GM13976 (cell line): ENCODE results near the gene BHLHA15.

Source experiments
- DNase-seq: peaks from one replicate; pipeline ENCODE4 v3.0.0; 2012; ENCODE audit warnings: low spot score
- in situ Hi-C: fragments of 300-500 bp; cut with MboI; formaldehyde crosslinking; loops from one replicate; pipeline ENCODE4 v1.12.0; 2022; ENCODE audit warnings: low sequenced_read_pairs, mixed read lengths, inconsistent platforms; ENCODE audit not compliant: unreplicated experiment
- TF ChIP-seq, protein P1 (sequence below): IDR thresholded peaks from 2 replicates; pipeline ENCODE4 v1.5.1; 2012; ENCODE audit warnings: borderline replicate concordance, mild to moderate bottlenecking; ENCODE audit not compliant: insufficient read depth; ENCODE audit errors: extremely low read depth, missing control alignments, control extremely low read depth

BHLHA15 gene

DNA sequence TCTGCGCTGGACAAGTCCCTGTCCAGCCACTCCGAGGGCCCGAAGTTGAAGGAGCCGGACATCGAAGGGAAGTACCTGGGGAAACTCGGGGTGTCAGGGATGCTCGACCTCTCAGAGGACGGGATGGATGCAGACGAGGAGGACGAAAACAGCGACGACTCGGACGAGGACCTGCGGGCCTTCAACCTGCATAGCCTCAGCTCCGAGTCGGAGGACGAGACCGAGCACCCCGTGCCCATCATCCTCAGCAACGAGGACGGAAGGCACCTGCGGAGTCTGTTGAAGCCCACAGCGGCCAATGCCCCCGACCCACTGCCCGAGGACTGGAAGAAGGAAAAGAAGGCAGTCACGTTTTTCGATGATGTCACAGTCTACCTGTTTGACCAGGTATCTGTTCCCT is 17.1 kb upstream of the BHLHA15 start:
- TF ChIP-seq, protein P1, sequence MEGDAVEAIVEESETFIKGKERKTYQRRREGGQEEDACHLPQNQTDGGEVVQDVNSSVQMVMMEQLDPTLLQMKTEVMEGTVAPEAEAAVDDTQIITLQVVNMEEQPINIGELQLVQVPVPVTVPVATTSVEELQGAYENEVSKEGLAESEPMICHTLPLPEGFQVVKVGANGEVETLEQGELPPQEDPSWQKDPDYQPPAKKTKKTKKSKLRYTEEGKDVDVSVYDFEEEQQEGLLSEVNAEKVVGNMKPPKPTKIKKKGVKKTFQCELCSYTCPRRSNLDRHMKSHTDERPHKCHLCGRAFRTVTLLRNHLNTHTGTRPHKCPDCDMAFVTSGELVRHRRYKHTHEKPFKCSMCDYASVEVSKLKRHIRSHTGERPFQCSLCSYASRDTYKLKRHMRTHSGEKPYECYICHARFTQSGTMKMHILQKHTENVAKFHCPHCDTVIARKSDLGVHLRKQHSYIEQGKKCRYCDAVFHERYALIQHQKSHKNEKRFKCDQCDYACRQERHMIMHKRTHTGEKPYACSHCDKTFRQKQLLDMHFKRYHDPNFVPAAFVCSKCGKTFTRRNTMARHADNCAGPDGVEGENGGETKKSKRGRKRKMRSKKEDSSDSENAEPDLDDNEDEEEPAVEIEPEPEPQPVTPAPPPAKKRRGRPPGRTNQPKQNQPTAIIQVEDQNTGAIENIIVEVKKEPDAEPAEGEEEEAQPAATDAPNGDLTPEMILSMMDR, result no peak
- DNase-seq, result no peak
- in situ Hi-C loops, result no loop called here

DNA sequence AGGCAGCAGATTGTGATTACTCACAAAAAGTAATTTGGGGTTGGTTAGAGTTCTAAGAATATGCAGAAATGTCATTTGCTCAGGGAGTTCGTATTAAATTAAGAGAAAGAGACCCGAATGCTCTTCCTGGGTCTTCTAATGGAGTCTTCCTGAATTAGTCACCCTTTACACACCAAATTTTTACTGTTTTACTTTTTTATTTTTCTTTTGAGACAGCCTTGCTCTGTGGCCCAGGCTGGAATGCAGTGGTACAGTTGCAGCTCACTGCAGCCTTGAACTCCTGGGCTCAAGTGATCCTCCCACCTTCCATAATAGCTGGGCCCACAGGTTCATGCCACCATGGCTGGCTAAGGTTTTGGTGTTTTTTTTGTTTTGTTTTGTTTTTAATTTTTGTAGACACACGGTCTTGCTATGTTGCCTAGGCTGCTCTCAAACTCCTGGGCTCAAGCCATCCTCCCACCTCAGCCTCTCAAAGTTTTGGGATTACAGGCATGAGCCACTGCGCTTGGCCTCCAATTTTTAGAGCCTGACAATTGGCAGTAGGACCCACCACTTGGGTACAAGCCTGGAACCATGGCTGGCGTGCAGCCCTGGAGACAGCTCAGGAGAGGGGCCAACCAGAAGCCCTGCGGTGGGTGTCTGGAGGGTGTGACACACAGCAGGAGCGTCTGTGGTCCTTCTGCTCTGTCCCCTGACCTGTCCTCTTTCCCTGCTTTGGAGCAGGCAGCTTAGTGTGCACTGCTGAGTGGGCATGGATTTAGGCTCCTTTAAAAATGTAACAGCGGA is 16.4 kb upstream of the BHLHA15 start:
- TF ChIP-seq, protein P1, result no peak
- DNase-seq, result no peak
- in situ Hi-C loops, result no loop called here

DNA sequence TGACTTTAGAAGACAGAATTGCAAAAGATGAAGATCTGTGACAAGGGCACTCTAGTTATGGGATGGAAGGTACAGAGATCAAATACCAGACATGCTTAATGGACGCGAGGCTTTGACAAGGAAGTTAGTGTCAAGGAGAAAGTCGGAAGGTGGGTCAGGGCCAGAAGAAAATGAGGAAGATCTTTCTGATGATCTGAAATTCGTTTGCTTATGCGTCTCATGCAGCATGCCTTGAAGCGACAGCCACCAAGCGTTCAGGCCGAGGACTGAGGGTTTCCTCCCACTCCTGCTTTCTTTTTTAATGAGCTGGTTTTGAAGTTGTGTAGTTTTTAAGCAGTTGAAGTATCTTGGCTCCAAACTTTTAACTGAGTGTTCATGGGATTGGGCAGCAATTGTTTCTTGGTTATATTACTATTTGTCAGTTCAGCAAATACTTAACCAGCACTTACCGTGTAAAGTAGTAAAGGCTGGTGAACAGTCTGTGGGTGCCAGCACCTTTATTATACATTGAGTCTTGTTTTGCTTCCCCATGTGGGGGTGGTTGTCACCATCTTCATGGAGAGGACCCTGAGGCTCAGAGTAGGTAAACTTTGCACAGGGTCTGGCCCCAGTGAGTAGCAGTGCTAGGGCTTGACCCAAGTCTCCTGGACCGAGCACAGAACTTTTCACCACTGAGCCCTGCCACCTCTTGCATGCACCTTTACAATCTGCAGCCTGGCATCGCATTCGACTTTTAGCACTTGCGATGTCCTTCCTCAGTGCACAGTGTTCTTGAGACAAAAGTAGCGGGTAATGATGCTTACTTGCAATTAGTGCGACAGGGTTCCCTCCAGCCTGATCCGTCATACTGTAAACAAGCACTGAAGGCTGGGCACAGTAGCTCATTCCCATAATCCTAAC is 14.3 kb upstream of the BHLHA15 start:
- TF ChIP-seq, protein P1, result no peak
- no peak for DNase-seq
- in situ Hi-C loops, result no loop called here

DNA sequence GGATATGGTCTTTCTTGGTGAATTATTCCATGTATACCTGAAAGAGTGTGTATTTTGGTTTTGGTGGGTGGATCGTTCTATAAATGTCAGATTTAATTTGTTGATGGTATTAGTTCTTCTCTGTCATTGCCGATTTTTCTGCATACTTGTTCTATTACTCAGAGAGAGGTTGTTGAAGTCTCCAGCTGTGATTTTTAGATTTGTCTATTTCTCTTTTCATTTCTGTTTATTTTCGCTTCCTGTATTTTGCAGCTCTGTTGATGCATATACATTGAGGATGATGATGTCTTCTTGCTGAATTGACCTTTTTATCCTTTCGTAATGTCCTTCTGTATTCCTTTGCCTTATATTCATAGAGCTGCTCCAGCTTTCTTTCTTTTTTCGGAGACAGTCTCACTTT is 12.1 kb upstream of the BHLHA15 start:
- in situ Hi-C loops, result no loop called here
- TF ChIP-seq, protein P1, result no peak
- DNase-seq, result no peak

DNA sequence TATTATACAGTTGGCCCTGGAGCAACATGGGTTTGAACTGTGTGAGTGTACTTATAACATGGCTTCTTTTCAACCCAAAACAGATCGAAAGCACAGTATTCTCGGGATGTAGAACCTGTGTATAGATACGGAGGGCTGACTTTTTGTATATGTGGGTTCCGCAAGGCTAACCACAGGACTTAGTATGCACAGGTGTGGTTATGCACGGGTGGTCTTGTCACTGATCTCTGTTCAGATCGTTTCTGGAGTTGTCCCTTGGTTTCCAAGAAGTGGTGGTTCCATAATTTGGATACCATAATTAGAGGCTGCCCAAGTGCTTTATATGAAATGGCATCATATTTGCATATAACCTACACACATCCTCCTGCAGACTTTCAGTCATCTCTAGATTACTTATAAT is 10.9 kb upstream of the BHLHA15 start:
- TF ChIP-seq, protein P1, result no peak

DNA sequence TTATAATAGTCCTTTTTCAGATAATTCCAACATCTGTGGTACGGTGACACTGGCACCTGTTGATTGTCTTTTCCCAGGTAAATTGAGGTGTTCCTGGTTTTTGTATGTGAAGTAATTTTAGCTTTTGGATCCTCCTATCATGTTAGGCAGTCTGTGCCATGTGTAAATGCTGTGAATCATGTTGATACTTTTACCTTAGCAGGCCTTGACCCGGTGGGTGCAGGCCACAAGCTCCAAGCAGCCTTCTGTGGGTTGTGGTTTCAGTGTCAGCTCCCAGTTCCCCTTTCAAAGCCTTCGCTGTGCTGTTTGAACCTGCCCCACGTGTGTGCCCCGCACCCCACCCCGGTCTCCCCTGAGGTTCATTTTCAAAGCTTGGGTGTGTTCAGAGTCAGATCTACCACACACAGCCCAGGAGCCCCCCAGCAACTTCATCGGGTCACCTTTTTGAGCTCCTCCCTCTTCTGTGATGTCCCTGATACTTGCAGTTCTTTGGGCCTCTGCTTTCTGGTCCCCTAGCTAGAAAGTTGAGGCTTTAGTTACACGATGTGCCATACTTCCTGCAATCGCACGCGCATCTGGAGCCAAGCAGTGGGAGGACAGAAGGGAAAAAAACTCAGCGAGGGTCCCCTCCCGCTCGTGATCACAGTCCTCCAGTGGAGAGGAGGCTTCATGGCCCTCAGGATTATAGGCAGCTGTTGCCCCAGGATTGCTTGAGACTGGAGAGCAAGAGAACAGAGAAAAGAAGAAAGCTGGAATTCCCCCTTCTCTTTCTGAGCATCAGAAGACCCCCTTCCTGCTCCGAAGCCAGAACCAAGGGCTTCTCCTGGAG is 8.7 kb upstream of the BHLHA15 start:
- DNase-seq, result peak; percentile 90
- TF ChIP-seq, protein P1, result no peak
- in situ Hi-C loops, result no loop called here

More for the DNA sequence above, 10.9 kb upstream of the BHLHA15 start:
- no peak for DNase-seq
- in situ Hi-C loops, result no loop called here
